RWPE2 (cell line): ENCODE measurements around the gene TSBP1.

ENCODE experiments used
- ATAC-seq: fragments of 200-7000 bp; cut with Tn5 transposase; 3 replicates; pipeline ENCODE4 v1.9.1; 2021; ENCODE audit warnings: low read depth
- DNase-seq: peaks from one replicate; pipeline ENCODE4 v3.0.0-alpha.2; 2020; ENCODE audit warnings: low spot score
- H3K27ac ChIP-seq: fragments of 450-650 bp; 2 replicates; pipeline ENCODE4 v1.5.1; 2017; ENCODE audit warnings: mild to moderate bottlenecking; ENCODE audit not compliant: poor library complexity, severe bottlenecking
- H3K27me3 ChIP-seq: fragments of 250-450 bp; sonication (Bioruptor Pico); 2 replicates; pipeline ENCODE4 v1.5.1; 2021; ENCODE audit warnings: mild to moderate bottlenecking, moderate library complexity; ENCODE audit not compliant: insufficient read depth, poor library complexity, severe bottlenecking
- H3K36me3 ChIP-seq: fragments of 250-450 bp; sonication (Bioruptor Pico); 2 replicates; pipeline ENCODE4 v1.5.1; 2020; ENCODE audit warnings: low read depth, mild to moderate bottlenecking, moderate library complexity
- H3K4me1 ChIP-seq: fragments of 250-450 bp; sonication (Bioruptor Pico); 2 replicates; pipeline ENCODE4 v1.5.1; 2021; ENCODE audit warnings: mild to moderate bottlenecking, moderate library complexity; ENCODE audit not compliant: insufficient read depth, poor library complexity, severe bottlenecking
- H3K4me3 ChIP-seq: fragments of 250-450 bp; sonication (Bioruptor Pico); 2 replicates; pipeline ENCODE4 v1.5.1; 2021; ENCODE audit warnings: mild to moderate bottlenecking, moderate library complexity; ENCODE audit not compliant: severe bottlenecking
- H3K9me3 ChIP-seq: fragments of 250-450 bp; sonication (Bioruptor Pico); 2 replicates; pipeline ENCODE4 v1.5.1; 2021; ENCODE audit warnings: mild to moderate bottlenecking, moderate library complexity; ENCODE audit not compliant: severe bottlenecking
- CTCF ChIP-seq: fragments of 450-650 bp; IDR thresholded peaks from one replicate; pipeline ENCODE4 v1.5.1; 2017; ENCODE audit warnings: mild to moderate bottlenecking, moderate library complexity; ENCODE audit not compliant: poor library complexity, severe bottlenecking

TSBP1 gene

DNA sequence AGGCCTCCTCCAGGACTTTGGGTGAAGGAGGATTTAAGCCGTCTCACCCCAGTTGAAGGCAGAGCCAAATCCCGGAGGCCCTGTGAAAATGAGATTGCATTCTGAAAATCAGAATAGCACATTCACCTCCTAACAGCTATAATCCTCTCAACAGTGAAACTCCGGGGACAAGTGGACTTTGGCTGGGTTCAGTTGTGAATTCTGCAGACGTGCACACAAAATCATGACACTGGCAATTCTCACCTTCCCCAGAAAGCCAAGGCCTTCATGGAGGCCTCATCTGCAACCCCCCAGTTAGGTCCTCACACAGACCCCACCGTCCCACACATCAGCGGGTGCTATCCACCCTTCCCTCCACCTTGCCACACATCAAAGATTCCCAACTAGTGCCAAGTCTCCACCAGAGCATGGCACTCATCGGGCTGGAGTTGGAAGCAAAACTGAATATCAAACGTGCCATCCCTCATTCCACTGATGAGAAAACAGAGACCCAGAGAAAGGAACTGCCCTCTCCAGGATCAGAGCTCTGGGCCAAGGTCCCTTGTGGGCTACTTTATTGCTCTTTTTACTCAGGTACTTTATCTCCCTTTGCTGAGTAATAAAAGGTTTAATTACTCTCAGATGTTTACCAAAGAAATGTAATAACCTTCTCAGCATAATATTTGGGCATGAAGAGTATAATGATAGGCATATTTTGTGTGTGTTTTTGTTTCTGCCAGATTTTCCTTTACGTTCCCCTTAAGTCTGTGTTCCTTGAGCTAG, 40.0 kb upstream of the TSBP1 start:
- no peaks in the 10 kb centered on the region for H3K9me3 ChIP-seq
- H3K27me3 ChIP-seq = peaks cover 53% of the 10 kb centered on the region
- DNase-seq (no peak), ATAC-seq (no peak)
- TF ChIP-seq CTCF = no peak
- H3K4me1 ChIP-seq = no peaks in the 10 kb centered on the region
- no peak overlapping the region for H3K27ac ChIP-seq
- H3K36me3 ChIP-seq = no peaks in the 10 kb centered on the region
- H3K4me3 ChIP-seq = no peak overlapping the region

GRCh38 chr6:32410906-32411305, 39.2 kb upstream of the TSBP1 start:
- no peaks in the 10 kb centered on the region for H3K36me3 ChIP-seq
- no peak overlapping the region for H3K27ac ChIP-seq
- no peak for ATAC-seq
- no peak for TF ChIP-seq CTCF
- DNase-seq = no peak
- H3K9me3 ChIP-seq = no peaks in the 10 kb centered on the region
- peaks cover 48% of the 10 kb centered on the region for H3K27me3 ChIP-seq
- no peaks in the 10 kb centered on the region for H3K4me1 ChIP-seq
- no peak overlapping the region for H3K4me3 ChIP-seq

GRCh38 chr6:32406857-32407256, 35.2 kb upstream of the TSBP1 start, which contains the start of gene BTNL2:
TSS of gene BTNL2 (minus strand) at chr6:32407181. CDS start at chr6:32407123, 58 bp downstream.
- peaks cover 39% of the 10 kb centered on the region for H3K27me3 ChIP-seq
- H3K4me3 ChIP-seq = no peak within 1 kb of the TSS
- ATAC-seq (no peak), DNase-seq (no peak)
- no peaks in the 10 kb centered on the region for H3K4me1 ChIP-seq
- H3K9me3 ChIP-seq = no peaks in the 10 kb centered on the region
- H3K36me3 ChIP-seq = no peaks in the 10 kb centered on the region
- no peak for TF ChIP-seq CTCF
- no peak within 1 kb of the TSS for H3K27ac ChIP-seq

GRCh38 chr6:32406197-32406596, 34.5 kb upstream of the TSBP1 start:
- ATAC-seq (no peak), DNase-seq (no peak)
- Histone ChIP-seq H3K36me3 (no peaks in the 10 kb centered on the region), H3K9me3 (no peaks in the 10 kb centered on the region), H3K4me1 (no peaks in the 10 kb centered on the region), H3K4me3 (no peak overlapping the region), H3K27me3 (peaks cover 40% of the 10 kb centered on the region), H3K27ac (no peak overlapping the region)
- TF ChIP-seq CTCF = no peak

- Histone ChIP-seq H3K27me3 (peaks cover 40% of the 10 kb centered on the region), H3K4me3 (no peak overlapping the region), H3K36me3 (no peaks in the 10 kb centered on the region), H3K27ac (no peak overlapping the region), H3K4me1 (no peaks in the 10 kb centered on the region), H3K9me3 (no peaks in the 10 kb centered on the region)
- DNase-seq = no peak
- ATAC-seq = no peak
- no peak for TF ChIP-seq CTCF
These were observed 34.0 kb upstream of the TSBP1 start for GRCh38 chr6:32405656-32406055.
